ENCODE results near the gene R3HDM2. TPM values are rescaled to one million over a fixed set of nuclear protein-coding genes. Genes with fewer than 3 reads are reported as not detected.

R3HDM2 gene
- total RNA-seq, 1 experiment from 2014 or later = 45.4 TPM

DNA sequence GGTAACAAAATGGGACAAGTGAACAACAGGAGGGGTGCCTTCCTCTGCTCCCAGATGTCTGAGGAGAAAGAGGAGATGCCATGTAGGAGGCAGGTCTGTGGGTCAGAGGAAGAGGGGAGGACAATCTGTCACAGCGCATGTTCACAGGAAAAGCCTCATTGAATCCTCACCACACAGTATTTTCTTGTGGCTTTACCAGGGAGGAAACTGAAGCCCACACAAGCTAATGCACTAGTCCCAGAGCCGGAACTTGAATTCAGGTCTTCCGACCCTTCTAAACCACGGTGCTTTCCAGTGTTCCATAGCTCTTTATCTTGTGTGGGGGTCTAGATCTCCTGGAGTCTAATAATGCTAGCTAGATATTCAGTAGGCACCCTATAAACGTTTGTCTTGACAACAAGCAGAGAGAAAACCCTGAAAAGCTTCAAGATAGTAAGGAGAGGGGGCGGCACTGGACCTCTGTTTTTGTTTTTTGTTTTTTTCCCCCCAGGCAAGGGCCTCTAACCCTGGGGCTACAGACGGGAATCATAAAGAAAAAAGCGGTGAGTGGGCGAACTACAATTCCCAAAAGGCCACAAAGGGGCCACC is 201.7 kb downstream of the R3HDM2 start:
- H3K9me3 ChIP-seq (ENCODE audit: control insufficient read depth in 1 of 2, insufficient read depth in 1 of 2, low read depth in 1 of 2, low read length in 2 of 2) = no peaks in the 10 kb centered on the region
- peaks cover 6 to 17% of the 10 kb centered on the region in 2 experiments; a peak in 3 of 4 replicates for H3K4me1 ChIP-seq (ENCODE audit: control insufficient read depth in 1 of 2, insufficient read depth in 2 of 2, low read length in 2 of 2)
- ChIA-PET POLR2A (interaction anchor here (0.6 to 2.3 kb wide), 8 partner anchors 10 to 226 kb away, joined by 3 to 16 read pairs (median 4); partner anchors contain the start of genes INHBE and STAT6), RAD21 (ENCODE audit: low non-redundant PET in 1 of 2, low total read pairs in 2 of 2, uncharacterized antibody in 2 of 2, unreplicated experiment in 2 of 2) (interaction anchor here in 1 of 2 experiments (0.5 kb wide), 1 partner anchor 34 kb away, joined by 3 read pairs; no protein-coding TSS in a partner anchor), CTCF (interaction anchor here (0.8 to 3.3 kb wide), 7 partner anchors 9 to 230 kb away, joined by 3 to 64 read pairs (median 4); partner anchors contain the start of genes GLI1 and NXPH4)
- ATAC-seq (0 out of 2 replicates have a peak, but pooled peaks have one; percentile 5), DNase-seq (ENCODE audit: low read depth, low spot score) (no peak)
- H3K27me3 ChIP-seq (ENCODE audit: insufficient read depth, low read length) = no peaks in the 10 kb centered on the region
- TSS peak; percentile 91 for BruUV-seq (replicated peaks)
- peak overlapping the region; percentile 94 for H3K4me2 ChIP-seq (ENCODE audit: low read length)
- peak overlapping the region; percentile 88; the same call in 1 of the 2 replicates for H3K27ac ChIP-seq (ENCODE audit: low read depth, low read length)
- H2AFZ ChIP-seq (ENCODE audit: low read depth, low read length, poor library complexity, severe bottlenecking) = no peak overlapping the region
- H3K36me3 ChIP-seq (ENCODE audit: control insufficient read depth in 1 of 2, insufficient read depth in 2 of 2, low read length in 2 of 2) = peaks cover 15 to 33% of the 10 kb centered on the region in 2 experiments
- TF ChIP-seq SRF (IDR thresholded peaks at IDR 0.05; ENCODE audit: low read depth) (no peak), SP1 (IDR thresholded peaks at IDR 0.05; ENCODE audit: low read depth) (no peak), EZH2 (IDR thresholded peaks at IDR 0.05) (no peak), JUND (IDR thresholded peaks at IDR 0.05) (no peak), CBX3 (IDR thresholded peaks at IDR 0.05; ENCODE audit: low read depth) (no peak), ZFX (IDR thresholded peaks at IDR 0.05) (no peak), FOSL1 (IDR thresholded peaks at IDR 0.05; ENCODE audit: low read depth) (no peak), SIN3A (IDR thresholded peaks at IDR 0.05; ENCODE audit: low read depth) (no peak), EZH2phosphoT487 (IDR thresholded peaks at IDR 0.05; ENCODE audit: borderline replicate concordance) (no peak), ZNF274 (IDR thresholded peaks at IDR 0.05; ENCODE audit: low read depth, low read length) (no peak), TCF7L2 (IDR thresholded peaks at IDR 0.05; ENCODE audit: borderline replicate concordance, extremely low read depth, insufficient read depth, insufficient read length) (no peak), RAD21 (IDR thresholded peaks at IDR 0.05; ENCODE audit: low read depth) (no peak), POLR2A (IDR thresholded peaks at IDR 0.05; ENCODE audit: borderline replicate concordance, extremely low read depth, insufficient read depth, insufficient read length) (no peak), POLR2AphosphoS5 (IDR thresholded peaks at IDR 0.05; ENCODE audit: low read depth, low read length) (no peak), EGR1 (IDR thresholded peaks at IDR 0.05; ENCODE audit: low read depth) (no peak)
- TF ChIP-seq, protein P1, sequence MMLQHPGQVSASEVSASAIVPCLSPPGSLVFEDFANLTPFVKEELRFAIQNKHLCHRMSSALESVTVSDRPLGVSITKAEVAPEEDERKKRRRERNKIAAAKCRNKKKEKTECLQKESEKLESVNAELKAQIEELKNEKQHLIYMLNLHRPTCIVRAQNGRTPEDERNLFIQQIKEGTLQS (IDR thresholded peaks at IDR 0.05) = no peak
- TF ChIP-seq, protein P2, sequence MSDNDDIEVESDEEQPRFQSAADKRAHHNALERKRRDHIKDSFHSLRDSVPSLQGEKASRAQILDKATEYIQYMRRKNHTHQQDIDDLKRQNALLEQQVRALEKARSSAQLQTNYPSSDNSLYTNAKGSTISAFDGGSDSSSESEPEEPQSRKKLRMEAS (IDR thresholded peaks at IDR 0.05) = no peak
- TF ChIP-seq, protein P3, sequence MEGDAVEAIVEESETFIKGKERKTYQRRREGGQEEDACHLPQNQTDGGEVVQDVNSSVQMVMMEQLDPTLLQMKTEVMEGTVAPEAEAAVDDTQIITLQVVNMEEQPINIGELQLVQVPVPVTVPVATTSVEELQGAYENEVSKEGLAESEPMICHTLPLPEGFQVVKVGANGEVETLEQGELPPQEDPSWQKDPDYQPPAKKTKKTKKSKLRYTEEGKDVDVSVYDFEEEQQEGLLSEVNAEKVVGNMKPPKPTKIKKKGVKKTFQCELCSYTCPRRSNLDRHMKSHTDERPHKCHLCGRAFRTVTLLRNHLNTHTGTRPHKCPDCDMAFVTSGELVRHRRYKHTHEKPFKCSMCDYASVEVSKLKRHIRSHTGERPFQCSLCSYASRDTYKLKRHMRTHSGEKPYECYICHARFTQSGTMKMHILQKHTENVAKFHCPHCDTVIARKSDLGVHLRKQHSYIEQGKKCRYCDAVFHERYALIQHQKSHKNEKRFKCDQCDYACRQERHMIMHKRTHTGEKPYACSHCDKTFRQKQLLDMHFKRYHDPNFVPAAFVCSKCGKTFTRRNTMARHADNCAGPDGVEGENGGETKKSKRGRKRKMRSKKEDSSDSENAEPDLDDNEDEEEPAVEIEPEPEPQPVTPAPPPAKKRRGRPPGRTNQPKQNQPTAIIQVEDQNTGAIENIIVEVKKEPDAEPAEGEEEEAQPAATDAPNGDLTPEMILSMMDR (IDR thresholded peaks at IDR 0.05 in 2 of 3, conservative IDR thresholded peaks at IDR 0.05 in 1 of 3; ENCODE audit: borderline replicate concordance in 1 of 3, insufficient read depth in 1 of 3, low read depth in 2 of 3, low read length in 2 of 3) = no peak
- TF ChIP-seq, protein P4, sequence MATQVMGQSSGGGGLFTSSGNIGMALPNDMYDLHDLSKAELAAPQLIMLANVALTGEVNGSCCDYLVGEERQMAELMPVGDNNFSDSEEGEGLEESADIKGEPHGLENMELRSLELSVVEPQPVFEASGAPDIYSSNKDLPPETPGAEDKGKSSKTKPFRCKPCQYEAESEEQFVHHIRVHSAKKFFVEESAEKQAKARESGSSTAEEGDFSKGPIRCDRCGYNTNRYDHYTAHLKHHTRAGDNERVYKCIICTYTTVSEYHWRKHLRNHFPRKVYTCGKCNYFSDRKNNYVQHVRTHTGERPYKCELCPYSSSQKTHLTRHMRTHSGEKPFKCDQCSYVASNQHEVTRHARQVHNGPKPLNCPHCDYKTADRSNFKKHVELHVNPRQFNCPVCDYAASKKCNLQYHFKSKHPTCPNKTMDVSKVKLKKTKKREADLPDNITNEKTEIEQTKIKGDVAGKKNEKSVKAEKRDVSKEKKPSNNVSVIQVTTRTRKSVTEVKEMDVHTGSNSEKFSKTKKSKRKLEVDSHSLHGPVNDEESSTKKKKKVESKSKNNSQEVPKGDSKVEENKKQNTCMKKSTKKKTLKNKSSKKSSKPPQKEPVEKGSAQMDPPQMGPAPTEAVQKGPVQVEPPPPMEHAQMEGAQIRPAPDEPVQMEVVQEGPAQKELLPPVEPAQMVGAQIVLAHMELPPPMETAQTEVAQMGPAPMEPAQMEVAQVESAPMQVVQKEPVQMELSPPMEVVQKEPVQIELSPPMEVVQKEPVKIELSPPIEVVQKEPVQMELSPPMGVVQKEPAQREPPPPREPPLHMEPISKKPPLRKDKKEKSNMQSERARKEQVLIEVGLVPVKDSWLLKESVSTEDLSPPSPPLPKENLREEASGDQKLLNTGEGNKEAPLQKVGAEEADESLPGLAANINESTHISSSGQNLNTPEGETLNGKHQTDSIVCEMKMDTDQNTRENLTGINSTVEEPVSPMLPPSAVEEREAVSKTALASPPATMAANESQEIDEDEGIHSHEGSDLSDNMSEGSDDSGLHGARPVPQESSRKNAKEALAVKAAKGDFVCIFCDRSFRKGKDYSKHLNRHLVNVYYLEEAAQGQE (IDR thresholded peaks at IDR 0.05; ENCODE audit: low read depth) = no peak
- TF ChIP-seq, protein P5, sequence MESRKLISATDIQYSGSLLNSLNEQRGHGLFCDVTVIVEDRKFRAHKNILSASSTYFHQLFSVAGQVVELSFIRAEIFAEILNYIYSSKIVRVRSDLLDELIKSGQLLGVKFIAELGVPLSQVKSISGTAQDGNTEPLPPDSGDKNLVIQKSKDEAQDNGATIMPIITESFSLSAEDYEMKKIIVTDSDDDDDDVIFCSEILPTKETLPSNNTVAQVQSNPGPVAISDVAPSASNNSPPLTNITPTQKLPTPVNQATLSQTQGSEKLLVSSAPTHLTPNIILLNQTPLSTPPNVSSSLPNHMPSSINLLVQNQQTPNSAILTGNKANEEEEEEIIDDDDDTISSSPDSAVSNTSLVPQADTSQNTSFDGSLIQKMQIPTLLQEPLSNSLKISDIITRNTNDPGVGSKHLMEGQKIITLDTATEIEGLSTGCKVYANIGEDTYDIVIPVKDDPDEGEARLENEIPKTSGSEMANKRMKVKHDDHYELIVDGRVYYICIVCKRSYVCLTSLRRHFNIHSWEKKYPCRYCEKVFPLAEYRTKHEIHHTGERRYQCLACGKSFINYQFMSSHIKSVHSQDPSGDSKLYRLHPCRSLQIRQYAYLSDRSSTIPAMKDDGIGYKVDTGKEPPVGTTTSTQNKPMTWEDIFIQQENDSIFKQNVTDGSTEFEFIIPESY (IDR thresholded peaks at IDR 0.05; ENCODE audit: extremely low read depth, insufficient replicate concordance, low read length) = no peak
- H3K4me3 ChIP-seq (replicated peaks in 1 of 2; ENCODE audit: low read depth in 1 of 2, low read length in 2 of 2) = peak overlapping the region; percentile 71 to 86
- H3K9me2 ChIP-seq (ENCODE audit: insufficient read depth) = no peaks in the 10 kb centered on the region
- peaks cover 30% of the 10 kb centered on the region for H3K79me2 ChIP-seq (ENCODE audit: insufficient read depth, low read length)
- H4K20me1 ChIP-seq (ENCODE audit: insufficient read depth) = no peaks in the 10 kb centered on the region
- intact Hi-C loops (cut with micrococcal nuclease) = no loop called here
- H3K9ac ChIP-seq (ENCODE audit: low read length) = peak overlapping the region; percentile 93

All from HCT116 (cell line).